Measurements from ENCODE around the gene MAD1L1.

DNA sequence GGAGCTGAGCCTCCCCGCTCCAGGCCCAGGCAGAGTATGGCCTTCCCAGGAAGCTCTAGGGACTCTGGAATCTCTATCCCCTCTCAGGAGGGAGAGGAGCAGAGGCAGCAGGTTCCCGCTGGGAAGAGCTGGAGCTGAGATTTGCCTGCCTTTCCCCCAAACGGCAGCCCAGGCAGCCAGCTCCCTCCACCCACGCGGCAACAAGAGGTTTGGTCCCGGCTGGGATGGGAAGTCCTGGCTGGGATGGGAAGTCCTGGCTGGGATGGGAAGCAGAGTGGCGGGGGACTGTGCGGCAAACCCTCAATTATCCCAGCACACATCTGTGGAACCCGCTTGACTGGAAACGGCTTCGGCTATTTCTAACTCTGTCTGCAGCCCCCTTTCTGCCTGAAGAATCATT lies 339.7 kb downstream of the MAD1L1 start:
- TF ChIP-seq, protein P1, sequence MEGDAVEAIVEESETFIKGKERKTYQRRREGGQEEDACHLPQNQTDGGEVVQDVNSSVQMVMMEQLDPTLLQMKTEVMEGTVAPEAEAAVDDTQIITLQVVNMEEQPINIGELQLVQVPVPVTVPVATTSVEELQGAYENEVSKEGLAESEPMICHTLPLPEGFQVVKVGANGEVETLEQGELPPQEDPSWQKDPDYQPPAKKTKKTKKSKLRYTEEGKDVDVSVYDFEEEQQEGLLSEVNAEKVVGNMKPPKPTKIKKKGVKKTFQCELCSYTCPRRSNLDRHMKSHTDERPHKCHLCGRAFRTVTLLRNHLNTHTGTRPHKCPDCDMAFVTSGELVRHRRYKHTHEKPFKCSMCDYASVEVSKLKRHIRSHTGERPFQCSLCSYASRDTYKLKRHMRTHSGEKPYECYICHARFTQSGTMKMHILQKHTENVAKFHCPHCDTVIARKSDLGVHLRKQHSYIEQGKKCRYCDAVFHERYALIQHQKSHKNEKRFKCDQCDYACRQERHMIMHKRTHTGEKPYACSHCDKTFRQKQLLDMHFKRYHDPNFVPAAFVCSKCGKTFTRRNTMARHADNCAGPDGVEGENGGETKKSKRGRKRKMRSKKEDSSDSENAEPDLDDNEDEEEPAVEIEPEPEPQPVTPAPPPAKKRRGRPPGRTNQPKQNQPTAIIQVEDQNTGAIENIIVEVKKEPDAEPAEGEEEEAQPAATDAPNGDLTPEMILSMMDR (IDR thresholded peaks at IDR 0.05; ENCODE audit: low read depth, low read length, poor library complexity, severe bottlenecking), result no peak
- no peak for TF ChIP-seq EZH2phosphoT487 (IDR thresholded peaks at IDR 0.05; ENCODE audit: borderline replicate concordance, low read length)
